Measurements from ENCODE around the gene PRX. TPM values are rescaled to one million over a fixed set of nuclear protein-coding genes. Genes with fewer than 3 reads are reported as not detected.
A peak's percentile ranks its signal among the peaks of the same experiment; 100 is the strongest.

PRX gene
- total and polyA plus RNA-seq, 9 of the 15 experiments (the other 6 are each of a cell fraction or from before 2014, with no cell fraction given) = 0.65 to 3.5 (median 1.7) TPM; not detected in 2

GRCh38 chr19:40416918-40417642 is 3.9 kb upstream of the PRX start (continued):
- no peak for TF ChIP-seq BHLHE40 (IDR thresholded peaks at IDR 0.05; ENCODE audit: low read length)
- peak; percentile 94 for TF ChIP-seq ADNP (tag; IDR thresholded peaks at IDR 0.05)
- 0 out of 2 replicates have a peak, but pooled peaks have one; percentile 17 for TF ChIP-seq E2F3 (CRISPR knock-in tag; IDR thresholded peaks at IDR 0.05)
- no peak for TF ChIP-seq SNRNP70 (optimal IDR thresholded peaks at IDR 0.05; ENCODE audit: low read depth, low read length)
- peak; percentile 59 for TF ChIP-seq TEAD4 (IDR thresholded peaks at IDR 0.05; ENCODE audit: low read length)
- TF ChIP-seq TEAD4 (CRISPR knock-in tag; IDR thresholded peaks at IDR 0.05; ENCODE audit: borderline replicate concordance) = no peak
- TF ChIP-seq ZMIZ1 (IDR thresholded peaks at IDR 0.05; ENCODE audit: low read depth in 2 of 2, low read length in 2 of 2) = no peak
- TF ChIP-seq POLR2AphosphoS2 (IDR thresholded peaks at IDR 0.05; ENCODE audit: low read length) = no peak
- TF ChIP-seq ILK (tag; IDR thresholded peaks at IDR 0.05; ENCODE audit: borderline replicate concordance, low read depth) = no peak
- no peak for TF ChIP-seq RUNX1 (IDR thresholded peaks at IDR 0.05; ENCODE audit: low read depth)
- no peak for TF ChIP-seq NCOA2 (IDR thresholded peaks at IDR 0.05; ENCODE audit: partially characterized antibody in 2 of 2)
- TF ChIP-seq GTF3C2 (IDR thresholded peaks at IDR 0.05; ENCODE audit: borderline replicate concordance, extremely low read depth, insufficient read length) = peak; percentile 72
- no peak for TF ChIP-seq E2F4 (CRISPR knock-in tag; IDR thresholded peaks at IDR 0.05; ENCODE audit: low read depth)
- TF ChIP-seq ZC3H8 (IDR thresholded peaks at IDR 0.05) = no peak
- peak; percentile 96 for TF ChIP-seq MTA1 (IDR thresholded peaks at IDR 0.05; ENCODE audit: borderline replicate concordance)
